PC-9 (cell line): ENCODE measurements around the gene RBMXL2. TPM values are rescaled to one million over a fixed set of nuclear protein-coding genes. Genes with fewer than 3 reads are reported as not detected.

Experiments
- BruUV-seq: library from RNA; stranded (reverse); fragments of 400-500 nt; replicated peaks from 2 replicates; lab custom pipeline; 2021; lab: Mats Ljungman, UMichigan
- CTCF ChIA-PET: fragments of 300-600 bp; sonication (Branson Sonifier 250); formaldehyde crosslinking; loops from one replicate; lab custom pipeline; 2022; ENCODE audit warnings: antibody characterized with exemption; lab: Charles Lee
- POLR2A ChIA-PET: fragments of 300-600 bp; sonication (Branson Sonifier 250); formaldehyde crosslinking; loops from one replicate; lab custom pipeline; 2022; ENCODE audit warnings: antibody characterized with exemption; ENCODE audit not compliant: unreplicated experiment; lab: Charles Lee
- DNase-seq, 2 experiments: peaks; one replicate each; pipeline versions ENCODE4 v3.0.0 to v3.0.0-alpha.2; 2015 to 2022; ENCODE audit warnings: mixed read lengths in 1 of 2
- H2AFZ ChIP-seq: fragments of 200-600 bp; sonication (generic); 2 replicates; pipeline ENCODE4 v1.8.1; 2017; ENCODE audit warnings: antibody characterized with exemption
- H3F3A ChIP-seq: fragments of 200-600 bp; sonication (generic); 2 replicates; pipeline ENCODE4 v1.8.1; 2017; ENCODE audit warnings: antibody characterized with exemption, mild to moderate bottlenecking, low read depth; ENCODE audit not compliant: insufficient read depth
- H3K27ac ChIP-seq: fragments of 200-600 bp; sonication (generic); 2 replicates; pipeline ENCODE4 v1.6.1; 2016; ENCODE audit warnings: mixed run types
- H3K27me3 ChIP-seq: fragments of 200-600 bp; sonication (generic); 2 replicates; pipeline ENCODE4 v1.6.1; 2016; ENCODE audit warnings: low read depth, mixed run types; ENCODE audit not compliant: insufficient read depth
- H3K36me3 ChIP-seq: fragments of 200-600 bp; sonication (generic); 2 replicates; pipeline ENCODE4 v1.6.1; 2016; ENCODE audit warnings: low read depth, mixed run types
- H3K4me1 ChIP-seq: fragments of 200-600 bp; sonication (generic); replicated peaks from 2 replicates; pipeline ENCODE4 v1.6.1; 2016; ENCODE audit warnings: mixed run types; ENCODE audit not compliant: insufficient read depth
- H3K4me2 ChIP-seq: fragments of 200-600 bp; sonication (generic); 2 replicates; pipeline ENCODE4 v1.6.1; 2017; ENCODE audit warnings: mixed run types
- H3K4me3 ChIP-seq: fragments of 200-600 bp; sonication (generic); 2 replicates; pipeline ENCODE4 v1.6.1; 2016; ENCODE audit warnings: mixed run types
- H3K79me2 ChIP-seq: fragments of 200-600 bp; sonication (generic); 2 replicates; pipeline ENCODE4 v1.6.1; 2017; ENCODE audit warnings: low read depth, mixed run types
- H3K9me2 ChIP-seq: fragments of 200-600 bp; sonication (generic); 2 replicates; pipeline ENCODE4 v1.8.1; 2017; ENCODE audit warnings: mild to moderate bottlenecking; ENCODE audit not compliant: insufficient read depth
- H3K9me3 ChIP-seq: fragments of 200-600 bp; sonication (generic); 2 replicates; pipeline ENCODE4 v1.8.1; 2016; ENCODE audit warnings: low read depth; ENCODE audit not compliant: insufficient read depth
- H4K20me1 ChIP-seq: fragments of 200-600 bp; sonication (generic); 2 replicates; pipeline ENCODE4 v1.8.1; 2017; ENCODE audit not compliant: insufficient read depth
- EZH2 ChIP-seq: fragments of 200-600 bp; sonication (generic); IDR thresholded peaks from 2 replicates; pipeline ENCODE4 v1.8.0; 2017; ENCODE audit warnings: antibody characterized with exemption, low read depth
- intact Hi-C: fragments of 100-400 bp; cut with micrococcal nuclease; formaldehyde crosslinking; loops from one replicate; pipeline ENCODE4 v1.10.0; 2022; ENCODE audit not compliant: unreplicated experiment
- total RNA-seq: library from RNA; stranded (reverse); gene quantifications from 2 replicates; pipeline ENCODE4 v1.2.3, GENCODE V29; 2021
- TF ChIP-seq, protein P1 (sequence below): fragments of 200-600 bp; sonication (generic); conservative IDR thresholded peaks from 2 replicates; pipeline ENCODE4 v1.6.1; 2017; ENCODE audit warnings: mixed run types, antibody characterized with exemption, mild to moderate bottlenecking, moderate library complexity

The RBMXL2 gene
- total RNA-seq, 1 experiment from 2014 or later: not detected

DNA sequence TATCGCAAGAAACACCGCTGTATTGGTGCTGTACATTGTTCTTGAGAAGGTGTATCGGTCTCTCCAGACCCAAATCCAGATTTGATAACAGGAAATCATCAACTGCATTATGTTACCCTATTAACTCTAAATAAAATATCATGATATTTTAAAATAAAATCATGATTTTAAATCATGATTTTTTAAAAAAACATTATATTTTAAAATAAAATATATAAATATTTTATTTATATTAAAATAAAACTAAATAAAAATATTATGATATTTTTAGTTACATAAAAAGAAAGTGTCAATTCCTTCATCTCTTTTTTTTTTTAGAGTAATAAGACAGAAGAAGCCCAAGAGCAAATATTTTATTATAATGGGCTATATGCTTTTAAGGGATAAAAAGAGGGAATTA is 27.6 kb downstream of the RBMXL2 start:
- CTCF ChIA-PET: no interaction called here
- Histone ChIP-seq H3K4me3 (no peak overlapping the region), H3K9me3 (no peaks in the 10 kb centered on the region), H4K20me1 (no peaks in the 10 kb centered on the region), H3K27me3 (no peaks in the 10 kb centered on the region), H3F3A (no peaks in the 10 kb centered on the region), H3K36me3 (no peaks in the 10 kb centered on the region), H3K27ac (no peak overlapping the region), H2AFZ (no peak overlapping the region), H3K79me2 (no peaks in the 10 kb centered on the region), H3K9me2 (no peaks in the 10 kb centered on the region), H3K4me2 (no peak overlapping the region), H3K4me1 (no peaks in the 10 kb centered on the region)
- TF ChIP-seq, protein P1, sequence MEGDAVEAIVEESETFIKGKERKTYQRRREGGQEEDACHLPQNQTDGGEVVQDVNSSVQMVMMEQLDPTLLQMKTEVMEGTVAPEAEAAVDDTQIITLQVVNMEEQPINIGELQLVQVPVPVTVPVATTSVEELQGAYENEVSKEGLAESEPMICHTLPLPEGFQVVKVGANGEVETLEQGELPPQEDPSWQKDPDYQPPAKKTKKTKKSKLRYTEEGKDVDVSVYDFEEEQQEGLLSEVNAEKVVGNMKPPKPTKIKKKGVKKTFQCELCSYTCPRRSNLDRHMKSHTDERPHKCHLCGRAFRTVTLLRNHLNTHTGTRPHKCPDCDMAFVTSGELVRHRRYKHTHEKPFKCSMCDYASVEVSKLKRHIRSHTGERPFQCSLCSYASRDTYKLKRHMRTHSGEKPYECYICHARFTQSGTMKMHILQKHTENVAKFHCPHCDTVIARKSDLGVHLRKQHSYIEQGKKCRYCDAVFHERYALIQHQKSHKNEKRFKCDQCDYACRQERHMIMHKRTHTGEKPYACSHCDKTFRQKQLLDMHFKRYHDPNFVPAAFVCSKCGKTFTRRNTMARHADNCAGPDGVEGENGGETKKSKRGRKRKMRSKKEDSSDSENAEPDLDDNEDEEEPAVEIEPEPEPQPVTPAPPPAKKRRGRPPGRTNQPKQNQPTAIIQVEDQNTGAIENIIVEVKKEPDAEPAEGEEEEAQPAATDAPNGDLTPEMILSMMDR: no peak
- no peak for TF ChIP-seq EZH2
- DNase-seq: no peak
- BruUV-seq: no TSS peak
- intact Hi-C loops: no loop called here
- POLR2A ChIA-PET: no interaction called here

- H4K20me1 ChIP-seq: no peaks in the 10 kb centered on the region
- TF ChIP-seq EZH2: no peak
- TF ChIP-seq, protein P1: no peak
- H3K9me3 ChIP-seq: no peaks in the 10 kb centered on the region
- no peaks in the 10 kb centered on the region for H3K4me1 ChIP-seq
- intact Hi-C loops: no loop called here
- H3K27me3 ChIP-seq: no peaks in the 10 kb centered on the region; the same call in 1 of the 2 replicates
- H3K4me2 ChIP-seq: no peak overlapping the region
- DNase-seq: no peak
- no peaks in the 10 kb centered on the region for H3K79me2 ChIP-seq
- BruUV-seq: no TSS peak
- ChIA-PET CTCF (no interaction called here), POLR2A (no interaction called here)
- no peak overlapping the region for H2AFZ ChIP-seq
- no peaks in the 10 kb centered on the region for H3K36me3 ChIP-seq
- no peak overlapping the region for H3K27ac ChIP-seq
- no peaks in the 10 kb centered on the region for H3K9me2 ChIP-seq
- no peaks in the 10 kb centered on the region for H3F3A ChIP-seq
- H3K4me3 ChIP-seq: no peak overlapping the region
These were observed 49.3 kb downstream of the RBMXL2 start for GRCh38 chr11:7138051-7138450.

Other genes with a start within 250 kb of the RBMXL2 start
- not detected in 2 replicates for gene OR10A5, start 243.3 kb upstream of the RBMXL2 start, total RNA-seq
- not detected in 2 replicates for gene OR10A2, start 225.9 kb upstream of the RBMXL2 start, total RNA-seq
- gene OR10A4, start 212.4 kb upstream of the RBMXL2 start, total RNA-seq: not detected in 2 replicates
- not detected in 2 replicates for gene OR2D2, start 196.5 kb upstream of the RBMXL2 start, total RNA-seq
- gene OR2D3, start 168.0 kb upstream of the RBMXL2 start, total RNA-seq: not detected in 2 replicates
- gene ZNF215, start 162.6 kb upstream of the RBMXL2 start, total RNA-seq: 2.0 and 2.6 TPM in 2 replicates
- 0.55 and 1.4 TPM in 2 replicates for gene ZNF214, start 68.7 kb upstream of the RBMXL2 start, total RNA-seq
- gene NLRP14, start 68.5 kb upstream of the RBMXL2 start, total RNA-seq: not detected in 2 replicates
- gene SYT9, start 162.9 kb downstream of the RBMXL2 start, total RNA-seq: not detected in 2 replicates